ENCODE measurements around the gene C12orf56.
"Not testable (repeated sequence)": the region's sequence is repeated elsewhere in the genome, so short reads cannot be mapped to it uniquely, and the experiment has no call there.

C12orf56 gene

GRCh38 chr12:64232196-64232595 is 158.4 kb downstream of the C12orf56 start:
- DNase-seq (ENCODE audit: low read depth), result no peak

GRCh38 chr12:64229796-64230195 is 160.8 kb downstream of the C12orf56 start:
- DNase-seq (ENCODE audit: low read depth), result no peak

- no peak for DNase-seq (ENCODE audit: low read depth)
These were observed 161.3 kb downstream of the C12orf56 start for GRCh38 chr12:64229240-64229639.

- DNase-seq (ENCODE audit: low read depth), result no peak
These were observed 164.9 kb downstream of the C12orf56 start for GRCh38 chr12:64225626-64226025.

GRCh38 chr12:64222009-64222765 is 168.4 kb downstream of the C12orf56 start, which contains the start of gene KICS2:
Gene KICS2, minus strand, starts transcription at chr12:64222296. Its CDS starts 59 bp downstream, at chr12:64222237.
- peak; percentile 92 for DNase-seq (ENCODE audit: low read depth)

GRCh38 chr12:64221651-64222008 is 168.9 kb downstream of the C12orf56 start:
- DNase-seq (ENCODE audit: low read depth), result peak; percentile 67

- DNase-seq (ENCODE audit: low read depth), result no peak
These were observed 170.5 kb downstream of the C12orf56 start for GRCh38 chr12:64220046-64220445.

- DNase-seq (ENCODE audit: low read depth), result no peak
These were observed 171.4 kb downstream of the C12orf56 start for GRCh38 chr12:64219145-64219544.

- DNase-seq (ENCODE audit: low read depth), result no peak
These were observed 172.0 kb downstream of the C12orf56 start for GRCh38 chr12:64218597-64218996.

GRCh38 chr12:64217643-64218042 is 172.9 kb downstream of the C12orf56 start:
- DNase-seq (ENCODE audit: low read depth), result not testable (repeated sequence)

GRCh38 chr12:64216239-64216638 is 174.3 kb downstream of the C12orf56 start:
- DNase-seq (ENCODE audit: low read depth), result no peak
